HT1080 (cell line): ENCODE data around the gene HOXD3. TPM values are rescaled to one million over a fixed set of nuclear protein-coding genes. Genes with fewer than 3 reads are reported as not detected.

Source experiments
- DNase-seq: peaks from one replicate; pipeline ENCODE4 v3.0.0-alpha.2; 2015; ENCODE audit warnings: low read depth
- polyA plus RNA-seq, 2 experiments: library from polyadenylated mRNA; depleted of rRNA; stranded (reverse); fragments of >200 nt; gene quantifications; 2 replicates each; pipeline ENCODE4 v1.2.3, GENCODE V29; 2015
- total RNA-seq: library from RNA; depleted of rRNA; stranded (reverse); fragments of >200 nt; shearing (Covaris generic); gene quantifications from 2 replicates; pipeline ENCODE4 v1.2.3, GENCODE V29; 2014; rRNA removed

HOXD3 gene
- not detected in 2 replicates for total RNA-seq
- not detected in 2 replicates for polyA plus RNA-seq (2015; cell fraction: cytosol; rRNA removed)
- not detected in 2 replicates for polyA plus RNA-seq (2015; cell fraction: nucleus; rRNA removed)

GRCh38 chr2:176156807-176157498 is at the start of gene HOXD3:
TSS of gene HOXD3 (plus strand) at chr2:176157307. CDS start at chr2:176169115, 11,808 bp downstream.
- no peak for DNase-seq

GRCh38 chr2:176107731-176108181 is 49.4 kb upstream of the HOXD3 start:
- DNase-seq = no peak

GRCh38 chr2:176109192-176109901 is 47.8 kb upstream of the HOXD3 start:
- no peak for DNase-seq

GRCh38 chr2:176109946-176110345 is 47.2 kb upstream of the HOXD3 start:
- DNase-seq = no peak

- no peak for DNase-seq
Observed at GRCh38 chr2:176110415-176111308, 46.4 kb upstream of the HOXD3 start.

GRCh38 chr2:176111309-176111663 is 45.8 kb upstream of the HOXD3 start:
- peak; percentile 20 for DNase-seq

GRCh38 chr2:176111846-176112374 is 45.2 kb upstream of the HOXD3 start:
- no peak for DNase-seq

- no peak for DNase-seq
Observed at GRCh38 chr2:176112375-176113302, 44.5 kb upstream of the HOXD3 start.

GRCh38 chr2:176114120-176114929 is 42.8 kb upstream of the HOXD3 start:
- no peak for DNase-seq

- no peak for DNase-seq
Observed at GRCh38 chr2:176114930-176115625, 42.0 kb upstream of the HOXD3 start.

- DNase-seq = no peak
Observed at GRCh38 chr2:176115883-176116813, 41.0 kb upstream of the HOXD3 start, which contains the start of gene HOXD10. TSS of gene HOXD10 (plus strand) at chr2:176116778. CDS start at chr2:176116834, 56 bp downstream.

- DNase-seq = no peak
Observed at GRCh38 chr2:176117162-176117822, 39.8 kb upstream of the HOXD3 start.

GRCh38 chr2:176117823-176118371 is 39.2 kb upstream of the HOXD3 start:
- no peak for DNase-seq

- DNase-seq = no peak
Observed at GRCh38 chr2:176118601-176119339, 38.3 kb upstream of the HOXD3 start.

- DNase-seq = no peak
Observed at GRCh38 chr2:176120364-176121189, 36.5 kb upstream of the HOXD3 start.
